GM12878 (cell line): ENCODE data around the gene SHANK1.

Experiments
- CTCF ChIP-seq, 3 experiments: IDR thresholded peaks in 2 of 3; conservative IDR thresholded peaks in 1 of 3; 2 replicates each; pipeline ENCODE4 v1.5.1; 2011; ENCODE audit warnings: low read depth in 3 of 3, low read length in 3 of 3, mild to moderate bottlenecking in 3 of 3, control low read depth in 2 of 3, moderate library complexity in 2 of 3, inconsistent platforms in 1 of 3, mixed read lengths in 1 of 3; ENCODE audit not compliant: control insufficient read depth in 2 of 3, insufficient read depth in 1 of 3; ENCODE audit errors: extremely low read depth in 1 of 3
- EGR1 ChIP-seq, 2 experiments: IDR thresholded peaks; 1 replicate in 1 of 2; 2 replicates in 1 of 2; pipeline ENCODE4 v1.6.1; 2011 to 2012; ENCODE audit warnings: low read depth in 2 of 2, low read length in 2 of 2, borderline replicate concordance in 1 of 2, mild to moderate bottlenecking in 1 of 2, moderate library complexity in 1 of 2
- EP300 ChIP-seq, 2 experiments: fragments of 150-350 bp in 1 of 2; IDR thresholded peaks; 2 replicates each; pipeline ENCODE4 v1.6.1; 2011 to 2012; ENCODE audit warnings: low read depth in 2 of 2, low read length in 2 of 2, borderline replicate concordance in 1 of 2, improper control_type of control experiment in 1 of 2, inconsistent platforms in 1 of 2; ENCODE audit not compliant: control insufficient read depth in 1 of 2
- EZH2 ChIP-seq: IDR thresholded peaks from 2 replicates; pipeline ENCODE4 v1.6.1; 2012; ENCODE audit warnings: low read depth, mild to moderate bottlenecking, control low read depth, inconsistent platforms, low read length, borderline replicate concordance; ENCODE audit not compliant: control insufficient read depth
- GABPA ChIP-seq: IDR thresholded peaks from 2 replicates; pipeline ENCODE4 v1.6.1; 2014; ENCODE audit warnings: antibody characterized with exemption, low read depth, mild to moderate bottlenecking, inconsistent platforms
- HDAC2 ChIP-seq: fragments of 200-600 bp; sonication (generic); IDR thresholded peaks from 2 replicates; pipeline ENCODE4 v1.6.1; 2017
- MAX ChIP-seq: IDR thresholded peaks from 2 replicates; pipeline ENCODE4 v1.6.1; 2012; ENCODE audit warnings: low read depth, low read length, improper control_type of control experiment
- MEF2B ChIP-seq: fragments of 450-650 bp; IDR thresholded peaks from 2 replicates; pipeline ENCODE4 v1.6.1; 2018; ENCODE audit warnings: mild to moderate bottlenecking, moderate library complexity; ENCODE audit not compliant: partially characterized antibody, poor library complexity, severe bottlenecking
- SMARCA5 ChIP-seq: fragments of 450-650 bp; IDR thresholded peaks from 2 replicates; pipeline ENCODE4 v1.6.1; 2017; ENCODE audit warnings: mild to moderate bottlenecking
- USF2 ChIP-seq: IDR thresholded peaks from 2 replicates; pipeline ENCODE4 v1.6.1; 2011; ENCODE audit warnings: low read depth, low read length, improper control_type of control experiment, borderline replicate concordance
- YY1 ChIP-seq: IDR thresholded peaks from 2 replicates; pipeline ENCODE4 v1.6.1; 2011; ENCODE audit warnings: low read depth, mild to moderate bottlenecking, low read length
- ZNF274 ChIP-seq: IDR thresholded peaks from one replicate; pipeline ENCODE4 v1.8.0; 2011; ENCODE audit not compliant: insufficient read length, insufficient read depth

GRCh38 chr19:50702871-50703829 is 16.5 kb downstream of the SHANK1 start:
- no peak for TF ChIP-seq USF2
- TF ChIP-seq MEF2B = no peak
- TF ChIP-seq EP300 (IDR thresholded peaks at IDR 0.05; ENCODE audit: borderline replicate concordance in 1 of 2, control insufficient read depth in 1 of 2, low read depth in 2 of 2, low read length in 2 of 2) = no peak
- TF ChIP-seq HDAC2 = no peak
- no peak for TF ChIP-seq CTCF (IDR thresholded peaks at IDR 0.05 in 2 of 3, conservative IDR thresholded peaks at IDR 0.05 in 1 of 3; ENCODE audit: control insufficient read depth in 2 of 3, extremely low read depth in 1 of 3, insufficient read depth in 1 of 3, low read depth in 3 of 3, low read length in 3 of 3)
- no peak for TF ChIP-seq GABPA
- TF ChIP-seq MAX = no peak
- no peak for TF ChIP-seq EZH2
- TF ChIP-seq EGR1 (IDR thresholded peaks at IDR 0.05; ENCODE audit: borderline replicate concordance in 1 of 2, low read depth in 2 of 2, low read length in 2 of 2) = no peak
- no peak for TF ChIP-seq YY1
- no peak for TF ChIP-seq ZNF274
- no peak for TF ChIP-seq SMARCA5
